ENCODE results near the gene KRTAP3-2. TPM values are rescaled to one million over a fixed set of nuclear protein-coding genes. Genes with fewer than 3 reads are reported as not detected.

Gene KRTAP3-2
- total RNA-seq, 1 experiment from 2014 or later: not detected

GRCh38 chr17:41016578-41017215 is 17.0 kb upstream of the KRTAP3-2 start:
- intact Hi-C loops (cut with micrococcal nuclease; ENCODE audit: unreplicated experiment): no loop called here
- no peak for DNase-seq
- no peak for TF ChIP-seq EZH2 (IDR thresholded peaks at IDR 0.05; ENCODE audit: low read depth)
- no peak for TF ChIP-seq CTCF (conservative IDR thresholded peaks at IDR 0.05)
- no peak overlapping the region for H3K4me2 ChIP-seq
- no peak overlapping the region for H2AFZ ChIP-seq
- no peaks in the 10 kb centered on the region for H3K9me2 ChIP-seq (ENCODE audit: insufficient read depth)
- no peaks in the 10 kb centered on the region for H3K27me3 ChIP-seq (ENCODE audit: insufficient read depth, low read depth)
- no TSS peak for BruUV-seq (replicated peaks)
- ChIA-PET CTCF (no interaction called here), POLR2A (ENCODE audit: unreplicated experiment) (no interaction called here)
- no peaks in the 10 kb centered on the region for H3K79me2 ChIP-seq (ENCODE audit: low read depth)
- no peak overlapping the region for H3K4me3 ChIP-seq
- H3K4me1 ChIP-seq (replicated peaks; ENCODE audit: insufficient read depth): peaks cover 65% of the 10 kb centered on the region
- no peaks in the 10 kb centered on the region for H3K36me3 ChIP-seq (ENCODE audit: low read depth)
- no peaks in the 10 kb centered on the region for H4K20me1 ChIP-seq (ENCODE audit: insufficient read depth)
- H3F3A ChIP-seq (ENCODE audit: insufficient read depth, low read depth): peaks cover 40% of the 10 kb centered on the region
- peaks cover 7% of the 10 kb centered on the region; the same call in 1 of the 2 replicates for H3K9me3 ChIP-seq (ENCODE audit: insufficient read depth, low read depth)
- no peak overlapping the region for H3K27ac ChIP-seq

- peaks cover 28% of the 10 kb centered on the region for H3F3A ChIP-seq (ENCODE audit: insufficient read depth, low read depth)
- H3K4me1 ChIP-seq (replicated peaks; ENCODE audit: insufficient read depth): peaks cover 59% of the 10 kb centered on the region
- H3K4me2 ChIP-seq: no peak overlapping the region
- H4K20me1 ChIP-seq (ENCODE audit: insufficient read depth): no peaks in the 10 kb centered on the region
- no peaks in the 10 kb centered on the region for H3K27me3 ChIP-seq (ENCODE audit: insufficient read depth, low read depth)
- no peaks in the 10 kb centered on the region for H3K9me3 ChIP-seq (ENCODE audit: insufficient read depth, low read depth)
- no peak for DNase-seq
- H3K27ac ChIP-seq: no peak overlapping the region
- TF ChIP-seq EZH2 (IDR thresholded peaks at IDR 0.05; ENCODE audit: low read depth): no peak
- TF ChIP-seq CTCF (conservative IDR thresholded peaks at IDR 0.05): no peak
- no peak overlapping the region for H3K4me3 ChIP-seq
- ChIA-PET CTCF (no interaction called here), POLR2A (ENCODE audit: unreplicated experiment) (no interaction called here)
- no peaks in the 10 kb centered on the region for H3K36me3 ChIP-seq (ENCODE audit: low read depth)
- intact Hi-C loops (cut with micrococcal nuclease; ENCODE audit: unreplicated experiment): no loop called here
- H3K79me2 ChIP-seq (ENCODE audit: low read depth): no peaks in the 10 kb centered on the region
- H3K9me2 ChIP-seq (ENCODE audit: insufficient read depth): no peaks in the 10 kb centered on the region
- no peak overlapping the region for H2AFZ ChIP-seq
- BruUV-seq (replicated peaks): no TSS peak
These were observed 15.7 kb upstream of the KRTAP3-2 start for GRCh38 chr17:41015454-41015853.

- intact Hi-C loops (cut with micrococcal nuclease; ENCODE audit: unreplicated experiment): no loop called here
- Histone ChIP-seq H3F3A (ENCODE audit: insufficient read depth, low read depth) (peaks cover 40% of the 10 kb centered on the region), H3K27me3 (ENCODE audit: insufficient read depth, low read depth) (no peaks in the 10 kb centered on the region), H3K36me3 (ENCODE audit: low read depth) (no peaks in the 10 kb centered on the region), H4K20me1 (ENCODE audit: insufficient read depth) (no peaks in the 10 kb centered on the region), H3K4me2 (peak overlapping the region; percentile 7; the same call in 1 of the 2 replicates), H3K9me2 (ENCODE audit: insufficient read depth) (no peaks in the 10 kb centered on the region), H3K9me3 (ENCODE audit: insufficient read depth, low read depth) (no peaks in the 10 kb centered on the region), H2AFZ (no peak overlapping the region), H3K4me3 (no peak overlapping the region), H3K79me2 (ENCODE audit: low read depth) (no peaks in the 10 kb centered on the region), H3K4me1 (replicated peaks; ENCODE audit: insufficient read depth) (peaks cover 71% of the 10 kb centered on the region), H3K27ac (peak overlapping the region; percentile 85)
- BruUV-seq (replicated peaks): no TSS peak
- no peak for DNase-seq
- ChIA-PET CTCF (no interaction called here), POLR2A (ENCODE audit: unreplicated experiment) (interaction anchor here (0.7 kb wide), 1 partner anchor 10 kb away, joined by 5 read pairs; no protein-coding TSS in a partner anchor)
- TF ChIP-seq CTCF (conservative IDR thresholded peaks at IDR 0.05) (no peak), EZH2 (IDR thresholded peaks at IDR 0.05; ENCODE audit: low read depth) (no peak)
These were observed 13.9 kb upstream of the KRTAP3-2 start for GRCh38 chr17:41013606-41014005.
